HepG2 (cell line): ENCODE data around the gene DNAJC15.

Source experiments
- DNMT1 ChIP-seq: sonication (generic); formaldehyde crosslinking; IDR thresholded peaks from 2 replicates; pipeline ENCODE4 v1.5.1; 2020; ENCODE audit warnings: mild to moderate bottlenecking, missing genetic modification reagents
- EZH2 ChIP-seq: conservative IDR thresholded peaks from 2 replicates; pipeline ENCODE4 v1.6.1; 2012; ENCODE audit warnings: mild to moderate bottlenecking, low read depth, low read length, moderate library complexity
- JUNB ChIP-seq: sonication (generic); formaldehyde crosslinking; IDR thresholded peaks from 2 replicates; pipeline ENCODE4 v1.8.0; 2022; ENCODE audit warnings: missing genetic modification reagents, mild to moderate bottlenecking, borderline replicate concordance
- KDM1A ChIP-seq: IDR thresholded peaks from 2 replicates; pipeline ENCODE4 v1.6.1; 2016; ENCODE audit warnings: missing compliant biosample characterization
- RAD21 ChIP-seq: fragments of 450-650 bp; formaldehyde crosslinking; IDR thresholded peaks from 2 replicates; pipeline ENCODE4 v1.5.0; 2020; ENCODE audit warnings: mild to moderate bottlenecking
- SIN3A ChIP-seq: IDR thresholded peaks from 2 replicates; pipeline ENCODE4 v1.6.1; 2011; ENCODE audit warnings: low read depth, mild to moderate bottlenecking, control low read depth, low read length, borderline replicate concordance
- ZBTB8A ChIP-seq: sonication (generic); formaldehyde crosslinking; IDR thresholded peaks from 2 replicates; pipeline ENCODE4 v1.4.0; 2020; ENCODE audit warnings: mild to moderate bottlenecking, low read depth, missing genetic modification reagents, borderline replicate concordance
- ZFX ChIP-seq: sonication (generic); formaldehyde crosslinking; IDR thresholded peaks from 2 replicates; pipeline ENCODE4 v1.4.0; 2020; ENCODE audit warnings: mild to moderate bottlenecking, low read depth, missing genetic modification reagents, moderate library complexity
- ZNF274 ChIP-seq: sonication (generic); formaldehyde crosslinking; IDR thresholded peaks from 2 replicates; pipeline ENCODE4 v1.5.1; 2020; ENCODE audit warnings: mild to moderate bottlenecking, missing genetic modification reagents
- ZNF329 ChIP-seq: sonication (generic); formaldehyde crosslinking; IDR thresholded peaks from 2 replicates; pipeline ENCODE4 v1.9.0; 2021; ENCODE audit warnings: low read depth, mild to moderate bottlenecking, missing genetic modification reagents
- ZNF558 ChIP-seq: sonication (generic); formaldehyde crosslinking; IDR thresholded peaks from 2 replicates; pipeline ENCODE4 v1.9.0; 2022; ENCODE audit warnings: mild to moderate bottlenecking, missing genetic modification reagents, borderline replicate concordance
- TF ChIP-seq, protein P1 (sequence below): sonication (generic); formaldehyde crosslinking; IDR thresholded peaks from 2 replicates; pipeline ENCODE4 v1.5.0; 2020; ENCODE audit warnings: mild to moderate bottlenecking, missing genetic modification reagents, moderate library complexity
- TF ChIP-seq, protein P2 (sequence below): sonication (generic); formaldehyde crosslinking; IDR thresholded peaks from 2 replicates; pipeline ENCODE4 v1.8.1; 2022; ENCODE audit warnings: low read depth, mild to moderate bottlenecking, missing genetic modification reagents
- TF ChIP-seq, protein P3 (sequence below): sonication (generic); formaldehyde crosslinking; IDR thresholded peaks from one replicate; pipeline ENCODE4 v1.5.1; 2020; ENCODE audit warnings: mild to moderate bottlenecking, missing genetic modification reagents; ENCODE audit errors: not compliant biosample characterization

- TF ChIP-seq SIN3A (no peak), RAD21 (CRISPR knock-in tag) (no peak), ZNF329 (CRISPR knock-in tag) (no peak), ZBTB8A (CRISPR knock-in tag) (no peak), DNMT1 (no peak), JUNB (CRISPR knock-in tag) (no peak), ZNF558 (no peak), ZNF274 (CRISPR knock-in tag) (no peak), EZH2 (no peak), ZFX (CRISPR knock-in tag) (no peak), KDM1A (no peak)
- TF ChIP-seq, protein P1, sequence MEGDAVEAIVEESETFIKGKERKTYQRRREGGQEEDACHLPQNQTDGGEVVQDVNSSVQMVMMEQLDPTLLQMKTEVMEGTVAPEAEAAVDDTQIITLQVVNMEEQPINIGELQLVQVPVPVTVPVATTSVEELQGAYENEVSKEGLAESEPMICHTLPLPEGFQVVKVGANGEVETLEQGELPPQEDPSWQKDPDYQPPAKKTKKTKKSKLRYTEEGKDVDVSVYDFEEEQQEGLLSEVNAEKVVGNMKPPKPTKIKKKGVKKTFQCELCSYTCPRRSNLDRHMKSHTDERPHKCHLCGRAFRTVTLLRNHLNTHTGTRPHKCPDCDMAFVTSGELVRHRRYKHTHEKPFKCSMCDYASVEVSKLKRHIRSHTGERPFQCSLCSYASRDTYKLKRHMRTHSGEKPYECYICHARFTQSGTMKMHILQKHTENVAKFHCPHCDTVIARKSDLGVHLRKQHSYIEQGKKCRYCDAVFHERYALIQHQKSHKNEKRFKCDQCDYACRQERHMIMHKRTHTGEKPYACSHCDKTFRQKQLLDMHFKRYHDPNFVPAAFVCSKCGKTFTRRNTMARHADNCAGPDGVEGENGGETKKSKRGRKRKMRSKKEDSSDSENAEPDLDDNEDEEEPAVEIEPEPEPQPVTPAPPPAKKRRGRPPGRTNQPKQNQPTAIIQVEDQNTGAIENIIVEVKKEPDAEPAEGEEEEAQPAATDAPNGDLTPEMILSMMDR (CRISPR knock-in tag): no peak
- TF ChIP-seq, protein P2, sequence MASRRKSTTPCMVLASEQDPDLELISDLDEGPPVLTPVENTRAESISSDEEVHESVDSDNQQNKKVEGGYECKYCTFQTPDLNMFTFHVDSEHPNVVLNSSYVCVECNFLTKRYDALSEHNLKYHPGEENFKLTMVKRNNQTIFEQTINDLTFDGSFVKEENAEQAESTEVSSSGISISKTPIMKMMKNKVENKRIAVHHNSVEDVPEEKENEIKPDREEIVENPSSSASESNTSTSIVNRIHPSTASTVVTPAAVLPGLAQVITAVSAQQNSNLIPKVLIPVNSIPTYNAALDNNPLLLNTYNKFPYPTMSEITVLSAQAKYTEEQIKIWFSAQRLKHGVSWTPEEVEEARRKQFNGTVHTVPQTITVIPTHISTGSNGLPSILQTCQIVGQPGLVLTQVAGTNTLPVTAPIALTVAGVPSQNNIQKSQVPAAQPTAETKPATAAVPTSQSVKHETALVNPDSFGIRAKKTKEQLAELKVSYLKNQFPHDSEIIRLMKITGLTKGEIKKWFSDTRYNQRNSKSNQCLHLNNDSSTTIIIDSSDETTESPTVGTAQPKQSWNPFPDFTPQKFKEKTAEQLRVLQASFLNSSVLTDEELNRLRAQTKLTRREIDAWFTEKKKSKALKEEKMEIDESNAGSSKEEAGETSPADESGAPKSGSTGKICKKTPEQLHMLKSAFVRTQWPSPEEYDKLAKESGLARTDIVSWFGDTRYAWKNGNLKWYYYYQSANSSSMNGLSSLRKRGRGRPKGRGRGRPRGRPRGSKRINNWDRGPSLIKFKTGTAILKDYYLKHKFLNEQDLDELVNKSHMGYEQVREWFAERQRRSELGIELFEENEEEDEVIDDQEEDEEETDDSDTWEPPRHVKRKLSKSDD (CRISPR knock-in tag): no peak
- TF ChIP-seq, protein P3, sequence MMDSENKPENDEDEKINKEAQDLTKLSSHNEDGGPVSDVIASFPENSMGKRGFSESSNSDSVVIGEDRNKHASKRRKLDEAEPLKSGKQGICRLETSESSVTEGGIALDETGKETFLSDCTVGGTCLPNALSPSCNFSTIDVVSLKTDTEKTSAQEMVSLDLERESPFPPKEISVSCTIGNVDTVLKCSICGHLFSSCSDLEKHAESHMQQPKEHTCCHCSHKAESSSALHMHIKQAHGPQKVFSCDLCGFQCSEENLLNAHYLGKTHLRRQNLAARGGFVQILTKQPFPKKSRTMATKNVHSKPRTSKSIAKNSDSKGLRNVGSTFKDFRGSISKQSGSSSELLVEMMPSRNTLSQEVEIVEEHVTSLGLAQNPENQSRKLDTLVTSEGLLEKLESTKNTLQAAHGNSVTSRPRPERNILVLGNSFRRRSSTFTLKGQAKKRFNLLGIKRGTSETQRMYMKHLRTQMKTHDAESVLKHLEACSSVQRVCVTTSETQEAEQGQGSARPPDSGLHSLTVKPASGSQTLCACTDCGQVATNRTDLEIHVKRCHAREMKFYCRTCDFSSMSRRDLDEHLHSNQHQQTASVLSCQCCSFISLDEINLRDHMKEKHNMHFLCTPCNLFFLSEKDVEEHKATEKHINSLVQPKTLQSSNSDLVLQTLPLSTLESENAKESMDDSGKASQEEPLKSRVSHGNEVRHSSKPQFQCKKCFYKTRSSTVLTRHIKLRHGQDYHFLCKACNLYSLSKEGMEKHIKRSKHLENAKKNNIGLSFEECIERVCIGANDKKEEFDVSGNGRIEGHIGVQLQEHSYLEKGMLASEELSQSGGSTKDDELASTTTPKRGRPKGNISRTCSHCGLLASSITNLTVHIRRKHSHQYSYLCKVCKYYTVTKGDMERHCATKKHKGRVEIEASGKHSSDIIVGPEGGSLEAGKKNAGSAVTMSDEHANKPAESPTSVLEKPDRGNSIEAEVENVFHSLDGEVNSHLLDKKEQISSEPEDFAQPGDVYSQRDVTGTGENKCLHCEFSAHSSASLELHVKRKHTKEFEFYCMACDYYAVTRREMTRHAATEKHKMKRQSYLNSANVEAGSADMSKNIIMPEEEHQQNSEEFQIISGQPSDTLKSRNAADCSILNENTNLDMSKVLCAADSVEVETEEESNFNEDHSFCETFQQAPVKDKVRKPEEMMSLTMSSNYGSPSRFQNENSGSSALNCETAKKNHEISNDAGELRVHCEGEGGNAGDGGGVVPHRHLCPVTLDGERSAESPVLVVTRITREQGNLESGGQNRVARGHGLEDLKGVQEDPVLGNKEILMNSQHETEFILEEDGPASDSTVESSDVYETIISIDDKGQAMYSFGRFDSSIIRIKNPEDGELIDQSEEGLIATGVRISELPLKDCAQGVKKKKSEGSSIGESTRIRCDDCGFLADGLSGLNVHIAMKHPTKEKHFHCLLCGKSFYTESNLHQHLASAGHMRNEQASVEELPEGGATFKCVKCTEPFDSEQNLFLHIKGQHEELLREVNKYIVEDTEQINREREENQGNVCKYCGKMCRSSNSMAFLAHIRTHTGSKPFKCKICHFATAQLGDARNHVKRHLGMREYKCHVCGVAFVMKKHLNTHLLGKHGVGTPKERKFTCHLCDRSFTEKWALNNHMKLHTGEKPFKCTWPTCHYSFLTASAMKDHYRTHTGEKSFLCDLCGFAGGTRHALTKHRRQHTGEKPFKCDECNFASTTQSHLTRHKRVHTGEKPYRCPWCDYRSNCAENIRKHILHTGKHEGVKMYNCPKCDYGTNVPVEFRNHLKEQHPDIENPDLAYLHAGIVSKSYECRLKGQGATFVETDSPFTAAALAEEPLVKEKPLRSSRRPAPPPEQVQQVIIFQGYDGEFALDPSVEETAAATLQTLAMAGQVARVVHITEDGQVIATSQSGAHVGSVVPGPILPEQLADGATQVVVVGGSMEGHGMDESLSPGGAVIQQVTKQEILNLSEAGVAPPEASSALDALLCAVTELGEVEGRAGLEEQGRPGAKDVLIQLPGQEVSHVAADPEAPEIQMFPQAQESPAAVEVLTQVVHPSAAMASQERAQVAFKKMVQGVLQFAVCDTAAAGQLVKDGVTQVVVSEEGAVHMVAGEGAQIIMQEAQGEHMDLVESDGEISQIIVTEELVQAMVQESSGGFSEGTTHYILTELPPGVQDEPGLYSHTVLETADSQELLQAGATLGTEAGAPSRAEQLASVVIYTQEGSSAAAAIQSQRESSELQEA (CRISPR knock-in tag): no peak
These were observed 38.3 kb downstream of the DNAJC15 start for GRCh38 chr13:43061496-43062280.
